Ovary (tissue), 9 donors: ENCODE results near the gene MCUB. TPM values are rescaled to one million over a fixed set of nuclear protein-coding genes. Genes with fewer than 3 reads are reported as not detected.

Source experiments
- DNase-seq, 5 donors: peaks; one replicate each; pipeline ENCODE4 v3.0.0-alpha.2; 2019 to 2020
- H3K27ac ChIP-seq, 2 donors: fragments of 200-600 bp; one replicate each; pipeline versions ENCODE4 v1.5.1 to v1.8.0; 2019 to 2022
- H3K27me3 ChIP-seq: fragments of 200-600 bp; one replicate; pipeline ENCODE4 v1.8.0; 2022
- H3K36me3 ChIP-seq: fragments of 200-600 bp; sonication (generic); one replicate; pipeline ENCODE4 v1.5.1; 2019
- H3K4me1 ChIP-seq: one replicate; pipeline ENCODE4 v1.8.1; 2013; ENCODE audit warnings: mild to moderate bottlenecking, moderate library complexity; ENCODE audit not compliant: insufficient read depth
- H3K4me3 ChIP-seq: fragments of 200-600 bp; sonication (generic); one replicate; pipeline ENCODE4 v1.5.1; 2017
- H3K9me3 ChIP-seq, 2 donors: fragments of 200-600 bp in 1 of 2; sonication (generic) in 1 of 2; one replicate each; pipeline versions ENCODE4 v1.5.1 to v1.8.1; 2013 to 2019; ENCODE audit warnings: mild to moderate bottlenecking in 1 of 2, moderate library complexity in 1 of 2
- CTCF ChIP-seq, 3 donors: fragments of 450-650 bp in 2 of 3; fragments of 200-600 bp in 1 of 3; IDR thresholded peaks; one replicate each; pipeline versions ENCODE4 v1.5.1 to v1.8.0; 2016 to 2022; ENCODE audit warnings: antibody characterized with exemption in 3 of 3, mild to moderate bottlenecking in 1 of 3
- EP300 ChIP-seq: sonication (generic); formaldehyde crosslinking; IDR thresholded peaks from one replicate; pipeline ENCODE4 v1.6.1; 2017; ENCODE audit warnings: antibody characterized with exemption
- POLR2A ChIP-seq: fragments of 450-650 bp; IDR thresholded peaks from one replicate; pipeline ENCODE4 v1.6.1; 2017; ENCODE audit warnings: antibody characterized with exemption, mild to moderate bottlenecking, moderate library complexity
- WGBS, 3 donors: extraction: QIAGEN DNeasy Blood & Tissue Kit in 1 of 3; methylation state at CpG; one replicate each; pipeline versions ENCODE4 v1.1.5 to v1.1.7; 2013 to 2017; 5-methylcytosine and 5-hydroxymethylcytosine counted together
- intact Hi-C, 4 donors: fragments of 100-400 bp; cut with DNase I; formaldehyde crosslinking; loops; one replicate each; pipeline versions ENCODE4 v1.11.0 to v1.15.1; 2022 to 2023
- polyA plus RNA-seq, 2 donors: library from polyadenylated mRNA; stranded (reverse); fragments of 200-250 nt in 1 of 2; fragments of 350-450 nt in 1 of 2; fragmentation: Illumina TruSeq in 1 of 2; extraction: RNeasy Lipid Tissue Mini Kit (QIAGEN cat#74804) in 1 of 2; gene quantifications; one replicate each; pipeline ENCODE4 v1.2.3, GENCODE V29; 2013 to 2014
- total RNA-seq, 7 donors: library from RNA; depleted of rRNA in 2 of 7; stranded (reverse); fragments of >200 nt in 2 of 7; fragmentation: NEBNext Ultra II Directional in 3 of 7; extraction: Animal tissue kit (Norgen Biotek cat#: 25700) in 3 of 7; gene quantifications; one replicate each; pipeline versions ENCODE4 v1.1.0 to v1.2.4, GENCODE V29; 2016 to 2023
- donor health status: DM: no; HTN: no; CAD: no; lungs with moderate emphysema.
- donor health status: DM: no; HTN: no; CAD: no.
- donor health status: Bipolar disorder and iron deficiency.
- donor health status: DM: yes; HTN: yes; CAD: no.
- donor health status: DM: no; HTN: no; CAD: no.
- donor health status: DM: yes; HTN: yes; CAD: no.

The MCUB gene
- total and polyA plus RNA-seq, 9 donors: 7.6 to 18.5 (median 8.8) TPM

- no peak for DNase-seq
- no peak for TF ChIP-seq EP300
- intact Hi-C loops: no loop called here
- H3K36me3 ChIP-seq: no peaks in the 10 kb centered on the region
- H3K9me3 ChIP-seq: no peaks in the 10 kb centered on the region
- no peaks in the 10 kb centered on the region for H3K27me3 ChIP-seq
- H3K4me3 ChIP-seq: no peak overlapping the region
- no peaks in the 10 kb centered on the region for H3K4me1 ChIP-seq
- H3K27ac ChIP-seq: no peak overlapping the region
These were observed 124.7 kb downstream of the MCUB start for GRCh38 chr4:109684727-109685126.

GRCh38 chr4:109690690-109691410 lies 130.8 kb downstream of the MCUB start:
- DNase-seq: no peak
- no peaks in the 10 kb centered on the region for H3K9me3 ChIP-seq
- intact Hi-C loops: no loop called here
- H3K4me3 ChIP-seq: no peak overlapping the region
- no peak overlapping the region for H3K27ac ChIP-seq
- no peak for TF ChIP-seq POLR2A
- no peak for TF ChIP-seq EP300
- TF ChIP-seq CTCF (IDR thresholded peaks at IDR 0.05): no peak
- WGBS, 3 donors: 94 to 96% (median 94%) methylated on average over 6 of the region's 6 CpGs
- H3K36me3 ChIP-seq: no peaks in the 10 kb centered on the region
- H3K4me1 ChIP-seq: no peaks in the 10 kb centered on the region
- H3K27me3 ChIP-seq: no peaks in the 10 kb centered on the region

- no peaks in the 10 kb centered on the region for H3K9me3 ChIP-seq
- intact Hi-C loops: no loop called here
- H3K36me3 ChIP-seq: no peaks in the 10 kb centered on the region
- H3K27me3 ChIP-seq: no peaks in the 10 kb centered on the region
- 84 to 93% (median 86%) methylated on average over 1 of the region's 1 CpG for WGBS, 3 donors
- no peak overlapping the region for H3K27ac ChIP-seq
- H3K4me3 ChIP-seq: no peak overlapping the region
- TF ChIP-seq EP300 (no peak), CTCF (IDR thresholded peaks at IDR 0.05) (no peak), POLR2A (no peak)
- DNase-seq: no peak
- no peaks in the 10 kb centered on the region for H3K4me1 ChIP-seq
These were observed 131.4 kb downstream of the MCUB start for GRCh38 chr4:109691411-109691920.

GRCh38 chr4:109698656-109699055 lies 138.6 kb downstream of the MCUB start:
- Histone ChIP-seq H3K36me3 (no peaks in the 10 kb centered on the region), H3K4me3 (no peak overlapping the region), H3K27me3 (no peaks in the 10 kb centered on the region), H3K9me3 (no peaks in the 10 kb centered on the region), H3K27ac (no peak overlapping the region), H3K4me1 (peaks cover 5% of the 10 kb centered on the region)
- intact Hi-C loops: no loop called here
- no peak for TF ChIP-seq POLR2A
- TF ChIP-seq EP300: no peak
- TF ChIP-seq CTCF (IDR thresholded peaks at IDR 0.05): no peak
- 95 to 100% (median 96%) methylated on average over 1 of the region's 1 CpG for WGBS, 3 donors
- DNase-seq: no peak

GRCh38 chr4:109699553-109700225 lies 139.6 kb downstream of the MCUB start:
- intact Hi-C loops: loop anchor here in 3 of 4 donors (10.0 kb wide), 3 partner anchors 115 to 265 kb away; partner anchors contain the start of genes GAR1 (in 2 of the 3), RRH (in 1 of the 3) and SEC24B (in 1 of the 3)
- Histone ChIP-seq H3K27ac (no peak overlapping the region), H3K4me1 (peaks cover 5% of the 10 kb centered on the region), H3K36me3 (no peaks in the 10 kb centered on the region), H3K4me3 (no peak overlapping the region), H3K27me3 (no peaks in the 10 kb centered on the region), H3K9me3 (no peaks in the 10 kb centered on the region)
- TF ChIP-seq POLR2A (no peak), CTCF (IDR thresholded peaks at IDR 0.05) (no peak), EP300 (no peak)
- no peak for DNase-seq
- 72 to 87% (median 82%) methylated on average over 8 of the region's 8 CpGs for WGBS, 3 donors
